GM23338 (cell line): ENCODE results near the gene SLC26A1. TPM values are rescaled to one million over a fixed set of nuclear protein-coding genes. Genes with fewer than 3 reads are reported as not detected.

ENCODE experiments used
- ATAC-seq: fragments of 200-7000 bp; cut with Tn5 transposase; 3 replicates; pipeline ENCODE4 v1.9.1; 2020
- DNase-seq: peaks from one replicate; pipeline ENCODE4 v3.0.0-alpha.2; 2015; ENCODE audit warnings: low spot score
- H2AFZ ChIP-seq: fragments of 200-600 bp; sonication (generic); 2 replicates; pipeline ENCODE4 v1.8.0; 2016; ENCODE audit warnings: antibody characterized with exemption, mild to moderate bottlenecking, moderate library complexity
- H3F3A ChIP-seq: fragments of 200-600 bp; sonication (generic); replicated peaks from 2 replicates; pipeline ENCODE4 v1.8.0; 2017; ENCODE audit warnings: antibody characterized with exemption, mixed run types, low read depth
- H3K27ac ChIP-seq: fragments of 200-600 bp; sonication (generic); 2 replicates; pipeline ENCODE4 v1.6.1; 2016; ENCODE audit warnings: low read depth
- H3K27me3 ChIP-seq: fragments of 200-600 bp; sonication (generic); 2 replicates; pipeline ENCODE4 v1.8.0; 2016; ENCODE audit warnings: mild to moderate bottlenecking, mixed run types, moderate library complexity; ENCODE audit not compliant: insufficient read depth
- H3K36me3 ChIP-seq: fragments of 200-600 bp; sonication (generic); 2 replicates; pipeline ENCODE4 v1.8.0; 2016; ENCODE audit warnings: mild to moderate bottlenecking; ENCODE audit not compliant: insufficient read depth
- H3K4me1 ChIP-seq: fragments of 200-600 bp; sonication (generic); 2 replicates; pipeline ENCODE4 v1.8.0; 2016; ENCODE audit warnings: mild to moderate bottlenecking, moderate library complexity; ENCODE audit not compliant: insufficient read depth
- H3K4me2 ChIP-seq: fragments of 200-600 bp; sonication (generic); 2 replicates; pipeline ENCODE4 v1.7.1; 2017; ENCODE audit warnings: mixed run types
- H3K4me3 ChIP-seq: fragments of 200-600 bp; sonication (generic); 2 replicates; pipeline ENCODE4 v1.6.1; 2016; ENCODE audit warnings: mixed run types
- H3K79me2 ChIP-seq: fragments of 200-600 bp; sonication (generic); replicated peaks from 2 replicates; pipeline ENCODE4 v1.8.0; 2017; ENCODE audit warnings: mild to moderate bottlenecking; ENCODE audit not compliant: insufficient read depth
- H3K9me2 ChIP-seq: fragments of 200-600 bp; sonication (generic); 2 replicates; pipeline ENCODE4 v1.8.0; 2017; ENCODE audit not compliant: insufficient read depth
- H4K20me1 ChIP-seq: fragments of 200-600 bp; sonication (generic); replicated peaks from 2 replicates; pipeline ENCODE4 v1.8.0; 2017; ENCODE audit warnings: mild to moderate bottlenecking; ENCODE audit not compliant: insufficient read depth
- H3K27ac Mint-ChIP-seq: 2 replicates; pipeline ENCODE4 v1.8.0; 2020; ENCODE audit warnings: inconsistent platforms, mild to moderate bottlenecking, moderate library complexity, mixed read lengths
- H3K27me3 Mint-ChIP-seq: 3 replicates; pipeline ENCODE4 v1.8.0; 2022; ENCODE audit warnings: low read depth, mild to moderate bottlenecking, moderate library complexity, mixed read lengths, inconsistent platforms; ENCODE audit not compliant: insufficient read depth, poor library complexity
- H3K36me3 Mint-ChIP-seq: 3 replicates; pipeline ENCODE4 v1.8.0; 2021; ENCODE audit warnings: low read depth, mild to moderate bottlenecking, inconsistent platforms, moderate library complexity, mixed read lengths
- H3K4me1 Mint-ChIP-seq: 3 replicates; pipeline ENCODE4 v1.8.0; 2020; ENCODE audit warnings: mild to moderate bottlenecking, inconsistent platforms, mixed read lengths
- H3K4me3 Mint-ChIP-seq: 3 replicates; pipeline ENCODE4 v1.8.0; 2021; ENCODE audit warnings: moderate library complexity, mild to moderate bottlenecking, inconsistent platforms, mixed read lengths
- H3K9me3 Mint-ChIP-seq: 3 replicates; pipeline ENCODE4 v1.8.0; 2020; ENCODE audit warnings: moderate library complexity, mild to moderate bottlenecking, inconsistent platforms, mixed read lengths
- CREB1 ChIP-seq: fragments of 250-450 bp; sonication (Bioruptor Pico); IDR thresholded peaks from 2 replicates; pipeline ENCODE4 v1.5.0; 2020; ENCODE audit warnings: low read depth, mild to moderate bottlenecking, moderate library complexity
- EZH2 ChIP-seq: fragments of 200-600 bp; sonication (generic); IDR thresholded peaks from one replicate; pipeline ENCODE4 v1.8.0; 2017; ENCODE audit warnings: antibody characterized with exemption, mild to moderate bottlenecking, low read depth; ENCODE audit not compliant: unreplicated experiment
- EZH2phosphoT487 ChIP-seq: fragments of 200-600 bp; sonication (generic); IDR thresholded peaks from one replicate; pipeline ENCODE4 v1.8.1; 2018; ENCODE audit warnings: antibody characterized with exemption; ENCODE audit not compliant: unreplicated experiment
- JUNB ChIP-seq: IDR thresholded peaks from one replicate; pipeline ENCODE4 v1.6.1; 2016; ENCODE audit warnings: antibody characterized with exemption; ENCODE audit not compliant: unreplicated experiment
- ZNF331 ChIP-seq: fragments of 250-450 bp; sonication (Bioruptor Pico); IDR thresholded peaks from 2 replicates; pipeline ENCODE4 v1.5.0; 2020; ENCODE audit warnings: low read depth, mild to moderate bottlenecking, moderate library complexity
- polyA plus RNA-seq: library from polyadenylated mRNA; unstranded; fragments of >200 nt; fragmentation: Nextera tagmentation; extraction: Ambion mirVana; gene quantifications from 2 replicates; pipeline ENCODE4 v1.2.1, GENCODE V29; 2016
- total RNA-seq: library from RNA; depleted of rRNA; stranded (reverse); fragments of >200 nt; shearing (Covaris generic); gene quantifications from 2 replicates; pipeline ENCODE4 v1.2.3, GENCODE V29; 2014

Gene SLC26A1
- total and polyA plus RNA-seq, 2 experiments from 2014 or later, result 0.10 to 0.27 TPM

DNA sequence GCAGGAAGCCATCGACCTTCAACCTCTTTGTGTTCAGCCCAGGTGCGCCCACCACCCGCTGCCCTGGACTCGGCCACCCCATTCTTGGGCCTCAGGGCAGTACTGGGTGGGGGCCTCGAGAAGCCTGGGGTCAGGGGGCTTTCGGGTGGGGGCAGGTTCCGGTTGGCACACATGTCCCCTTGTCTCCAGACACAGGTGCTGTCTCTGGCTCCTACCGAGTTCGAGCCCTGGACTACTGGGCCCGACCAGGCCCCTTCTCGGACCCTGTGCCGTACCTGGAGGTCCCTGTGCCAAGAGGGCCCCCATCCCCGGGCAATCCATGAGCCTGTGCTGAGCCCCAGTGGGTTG is 10.8 kb upstream of the SLC26A1 start:
- no peaks in the 10 kb centered on the region for H3K79me2 ChIP-seq
- H3K4me3 Mint-ChIP-seq, result peak overlapping the region; percentile 54; the same call in 2 of the 3 replicates

DNA sequence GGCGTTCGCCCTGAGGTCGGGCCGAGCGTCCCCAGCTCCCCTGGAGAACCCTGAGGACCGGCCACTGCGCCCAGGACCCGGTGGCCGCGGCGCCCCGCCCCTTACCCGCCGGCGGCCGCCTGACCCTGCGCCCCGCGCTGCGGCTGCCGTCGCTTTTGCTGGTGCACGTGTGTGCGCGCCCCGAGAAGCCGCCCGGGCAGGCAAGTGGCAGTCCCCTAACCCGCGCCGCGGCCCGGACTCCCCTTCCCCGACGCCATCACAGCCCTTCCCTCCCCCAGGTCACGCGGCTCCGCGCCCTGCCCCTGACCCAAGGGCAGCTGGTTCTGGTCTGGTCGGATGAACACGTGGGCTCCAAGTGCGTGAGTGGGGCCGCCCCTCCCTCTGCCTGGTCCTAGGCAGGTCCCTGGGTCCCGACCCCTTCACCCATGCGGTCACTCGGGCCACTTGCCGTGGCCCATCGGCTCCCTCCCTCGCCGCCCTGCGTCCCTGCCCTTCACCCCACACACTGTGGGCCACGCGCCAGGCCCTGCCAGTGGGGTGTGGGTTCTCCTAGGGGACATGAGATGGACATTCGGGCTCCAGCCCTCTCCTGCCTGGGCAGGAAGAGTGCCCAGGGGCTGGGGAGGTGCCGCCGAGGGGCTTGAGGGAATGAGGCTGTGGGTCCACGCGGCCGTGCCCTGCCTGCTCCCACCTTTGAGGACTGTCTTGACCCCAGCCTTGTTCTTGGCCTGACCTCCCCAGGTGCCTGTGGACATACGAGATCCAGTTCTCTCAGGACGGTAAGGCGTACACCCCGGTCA is 10.3 kb upstream of the SLC26A1 start:
- peak overlapping the region; percentile 57; the same call in 1 of the 2 replicates for H3K4me3 ChIP-seq
- no peak overlapping the region for H3K27ac ChIP-seq
- ATAC-seq (peak; percentile 34), DNase-seq (peak; percentile 64)
- peak overlapping the region; percentile 54 for H3K4me3 Mint-ChIP-seq
- H3K27me3 Mint-ChIP-seq, result peaks cover 74% of the 10 kb centered on the region
- peaks cover 96% of the 10 kb centered on the region for H3K27me3 ChIP-seq
- peak; percentile 41 for TF ChIP-seq EZH2
- TF ChIP-seq EZH2phosphoT487, result no peak
- no peaks in the 10 kb centered on the region for H3K9me2 ChIP-seq
- H3F3A ChIP-seq, result no peaks in the 10 kb centered on the region
- H3K36me3 ChIP-seq, result no peaks in the 10 kb centered on the region
- H2AFZ ChIP-seq, result peak overlapping the region; percentile 91; the same call in 1 of the 2 replicates
- H3K79me2 ChIP-seq, result no peaks in the 10 kb centered on the region
- H3K27ac Mint-ChIP-seq, result no peak overlapping the region
- H3K4me2 ChIP-seq, result peak overlapping the region; percentile 80
- H3K4me1 ChIP-seq, result no peaks in the 10 kb centered on the region
- H3K4me1 Mint-ChIP-seq, result peaks cover 2% of the 10 kb centered on the region; the same call in 1 of the 3 replicates
- no peaks in the 10 kb centered on the region; the same call in 1 of the 2 replicates for H4K20me1 ChIP-seq
- H3K36me3 Mint-ChIP-seq, result no peaks in the 10 kb centered on the region
- peaks cover 7% of the 10 kb centered on the region; the same call in 2 of the 3 replicates for H3K9me3 Mint-ChIP-seq

More for the DNA sequence above, 10.8 kb upstream of the SLC26A1 start:
- Histone ChIP-seq H3K4me3 (no peak overlapping the region), H3K4me2 (no peak overlapping the region), H3K36me3 (no peaks in the 10 kb centered on the region), H4K20me1 (no peaks in the 10 kb centered on the region; the same call in 1 of the 2 replicates), H3K27me3 (peaks cover 96% of the 10 kb centered on the region), H3K9me2 (no peaks in the 10 kb centered on the region), H2AFZ (no peak overlapping the region; the same call in 1 of the 2 replicates), H3K27ac (no peak overlapping the region), H3K4me1 (0 out of 2 replicates have a peak, but pooled peaks cover 4% of the 10 kb centered on the region), H3F3A (no peaks in the 10 kb centered on the region)
- Mint-ChIP-seq H3K36me3 (no peaks in the 10 kb centered on the region), H3K4me1 (peaks cover 4% of the 10 kb centered on the region; the same call in 2 of the 3 replicates), H3K27ac (no peak overlapping the region), H3K27me3 (peaks cover 74% of the 10 kb centered on the region), H3K9me3 (peaks cover 8% of the 10 kb centered on the region; the same call in 2 of the 3 replicates)
- TF ChIP-seq CREB1 (CRISPR knock-in tag) (no peak), ZNF331 (CRISPR knock-in tag) (no peak)
- DNase-seq (no peak), ATAC-seq (no peak)

DNA sequence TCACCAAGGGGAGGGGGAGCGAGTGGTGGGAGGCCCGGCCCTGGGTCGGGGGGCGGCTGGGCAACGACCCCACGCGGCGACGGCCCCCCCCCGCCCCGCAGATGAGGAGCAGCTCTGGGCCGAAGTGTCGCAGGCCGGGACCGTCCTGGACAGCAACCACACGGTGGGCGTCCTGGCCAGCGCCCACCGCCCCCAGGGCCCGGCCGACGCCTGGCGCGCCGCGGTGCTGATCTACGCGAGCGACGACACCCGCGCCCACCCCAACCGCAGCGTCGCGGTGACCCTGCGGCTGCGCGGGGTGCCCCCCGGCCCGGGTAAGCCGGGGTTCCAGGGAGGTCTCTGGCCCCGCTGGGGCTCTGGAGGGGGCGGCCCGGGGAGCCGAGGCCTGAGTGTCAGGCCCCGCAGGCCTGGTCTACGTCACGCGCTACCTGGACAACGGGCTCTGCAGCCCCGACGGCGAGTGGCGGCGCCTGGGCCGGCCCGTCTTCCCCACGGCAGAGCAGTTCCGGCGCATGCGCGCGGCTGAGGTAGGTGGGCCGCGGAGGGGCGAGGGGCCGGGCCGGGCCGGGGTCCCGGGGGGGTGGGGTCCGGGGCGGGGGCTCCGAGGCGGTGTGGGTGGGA is 9.5 kb upstream of the SLC26A1 start:
- no peaks in the 10 kb centered on the region; the same call in 1 of the 2 replicates for H3K4me1 ChIP-seq
- no peaks in the 10 kb centered on the region for H3K79me2 ChIP-seq
- H3F3A ChIP-seq, result no peaks in the 10 kb centered on the region
- Mint-ChIP-seq H3K27me3 (peaks cover 74% of the 10 kb centered on the region), H3K27ac (no peak overlapping the region), H3K4me3 (no peak overlapping the region), H3K4me1 (peaks cover 2% of the 10 kb centered on the region; the same call in 1 of the 3 replicates), H3K36me3 (no peaks in the 10 kb centered on the region), H3K9me3 (peaks cover 7% of the 10 kb centered on the region; the same call in 2 of the 3 replicates)
- no peaks in the 10 kb centered on the region for H3K9me2 ChIP-seq
- ATAC-seq, result peak; percentile 26
- peak; percentile 55 for DNase-seq
- H3K4me2 ChIP-seq, result peak overlapping the region; percentile 80
- no peak overlapping the region for H3K27ac ChIP-seq
- no peaks in the 10 kb centered on the region for H3K36me3 ChIP-seq
- TF ChIP-seq CREB1 (CRISPR knock-in tag) (peak; percentile 13; the same call in 1 of the 2 replicates), JUNB (no peak)
- peaks cover 96% of the 10 kb centered on the region for H3K27me3 ChIP-seq
- H2AFZ ChIP-seq, result peak overlapping the region; percentile 76; the same call in 1 of the 2 replicates
- peak overlapping the region; percentile 57 for H3K4me3 ChIP-seq
- no peaks in the 10 kb centered on the region; the same call in 1 of the 2 replicates for H4K20me1 ChIP-seq
